GM18505 (cell line): ENCODE measurements around the gene PRKCE.
A peak's percentile ranks its signal among the peaks of the same experiment; 100 is the strongest.
"Not testable (repeated sequence)": the region's sequence is repeated elsewhere in the genome, so short reads cannot be mapped to it uniquely, and the experiment has no call there.

Experiments used
- ATAC-seq: cut with Tn5 transposase; IDR thresholded peaks from one replicate; pipeline ENCODE4 v1.9.1; 2021; ENCODE audit not compliant: unreplicated experiment
- POLR2A ChIP-seq: IDR thresholded peaks from 4 replicates; pipeline ENCODE4 v1.6.1; 2011; ENCODE audit warnings: borderline replicate concordance; ENCODE audit not compliant: insufficient read depth, insufficient read length; ENCODE audit errors: extremely low read depth

Gene PRKCE

DNA sequence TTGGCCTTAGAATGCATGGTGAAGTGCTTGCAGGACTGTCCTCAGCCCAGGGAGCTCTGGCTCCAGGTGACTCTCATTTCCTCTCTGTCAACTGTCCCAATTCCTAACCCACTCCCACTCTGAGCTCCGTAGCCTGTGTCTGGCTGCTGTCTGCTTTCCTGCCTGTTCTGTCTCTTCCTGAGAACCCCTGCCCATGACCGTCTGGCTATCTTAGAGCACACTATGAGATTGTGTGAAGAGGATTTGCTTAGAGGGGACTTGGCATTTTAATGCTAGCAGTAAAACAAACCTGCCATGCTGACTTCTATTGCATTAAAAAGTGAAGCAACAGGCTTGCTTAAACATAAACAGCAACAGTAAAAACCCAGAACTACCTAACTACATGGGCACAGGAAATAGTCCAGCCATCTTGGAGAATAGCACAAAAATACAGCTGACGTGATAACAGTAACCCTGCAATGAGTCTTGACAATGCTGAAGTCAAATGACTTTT is 234.7 kb downstream of the PRKCE start:
- ATAC-seq = no peak
- TF ChIP-seq POLR2A = no peak

DNA sequence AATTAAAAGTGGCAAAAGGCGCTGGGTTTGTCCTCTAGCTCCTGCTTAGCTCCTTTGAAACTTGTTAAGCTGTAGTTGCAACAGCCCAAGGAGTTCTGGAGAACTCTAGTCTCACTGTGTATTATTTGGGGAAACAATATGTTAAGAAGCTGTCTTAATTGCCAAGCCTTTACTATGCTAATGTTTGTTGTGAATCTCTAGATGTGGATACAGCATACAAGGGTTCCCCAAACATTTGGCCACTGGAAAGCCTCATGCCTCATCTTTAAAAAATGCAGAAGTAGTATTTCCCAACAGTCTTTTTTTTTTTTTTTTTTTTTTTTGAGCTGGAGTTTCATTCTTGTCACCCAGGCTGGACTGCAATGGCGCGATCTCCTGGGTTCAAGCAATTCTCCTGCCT is 236.7 kb downstream of the PRKCE start:
- no peak for TF ChIP-seq POLR2A
- no peak for ATAC-seq

DNA sequence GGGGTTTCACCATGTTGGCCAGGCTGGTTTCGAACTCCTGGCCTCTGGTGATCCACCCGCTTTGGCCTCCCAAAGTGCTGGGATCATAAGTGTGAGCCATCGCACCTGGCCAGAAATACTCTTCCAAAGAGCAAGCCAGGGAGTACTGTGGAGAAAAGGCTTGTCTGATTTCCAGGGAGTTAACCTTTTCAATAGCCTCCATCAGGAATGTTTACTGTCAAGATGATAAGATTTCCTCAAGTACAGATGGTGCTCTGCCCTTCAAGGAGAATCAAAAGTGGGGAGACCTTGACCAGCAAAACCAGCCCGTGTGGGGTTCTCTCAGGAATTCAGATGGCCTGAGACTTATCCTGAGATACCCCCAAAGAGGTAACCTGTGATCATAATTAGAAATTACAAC is 237.2 kb downstream of the PRKCE start:
- no peak for ATAC-seq
- TF ChIP-seq POLR2A = no peak

DNA sequence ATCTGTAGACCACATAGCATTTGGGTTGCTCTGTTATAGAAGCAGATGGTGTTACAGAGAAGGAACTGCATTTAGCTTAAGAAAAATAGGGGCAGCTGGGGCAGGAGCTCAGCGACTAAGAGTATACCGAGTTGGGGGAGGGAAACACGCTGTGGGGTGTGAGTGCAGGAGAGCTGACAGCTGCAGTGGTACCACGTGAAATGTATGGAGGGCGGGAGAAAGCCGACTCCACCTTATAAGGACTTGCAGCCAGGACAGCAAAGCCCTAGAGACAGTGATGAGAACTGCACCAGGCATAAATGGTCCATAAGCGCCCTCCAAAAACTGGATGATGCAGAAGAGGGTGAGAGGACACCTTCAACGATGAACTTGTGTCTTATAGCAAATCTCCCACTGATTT is 237.6 kb downstream of the PRKCE start:
- peak; percentile 56 for ATAC-seq
- no peak for TF ChIP-seq POLR2A

DNA sequence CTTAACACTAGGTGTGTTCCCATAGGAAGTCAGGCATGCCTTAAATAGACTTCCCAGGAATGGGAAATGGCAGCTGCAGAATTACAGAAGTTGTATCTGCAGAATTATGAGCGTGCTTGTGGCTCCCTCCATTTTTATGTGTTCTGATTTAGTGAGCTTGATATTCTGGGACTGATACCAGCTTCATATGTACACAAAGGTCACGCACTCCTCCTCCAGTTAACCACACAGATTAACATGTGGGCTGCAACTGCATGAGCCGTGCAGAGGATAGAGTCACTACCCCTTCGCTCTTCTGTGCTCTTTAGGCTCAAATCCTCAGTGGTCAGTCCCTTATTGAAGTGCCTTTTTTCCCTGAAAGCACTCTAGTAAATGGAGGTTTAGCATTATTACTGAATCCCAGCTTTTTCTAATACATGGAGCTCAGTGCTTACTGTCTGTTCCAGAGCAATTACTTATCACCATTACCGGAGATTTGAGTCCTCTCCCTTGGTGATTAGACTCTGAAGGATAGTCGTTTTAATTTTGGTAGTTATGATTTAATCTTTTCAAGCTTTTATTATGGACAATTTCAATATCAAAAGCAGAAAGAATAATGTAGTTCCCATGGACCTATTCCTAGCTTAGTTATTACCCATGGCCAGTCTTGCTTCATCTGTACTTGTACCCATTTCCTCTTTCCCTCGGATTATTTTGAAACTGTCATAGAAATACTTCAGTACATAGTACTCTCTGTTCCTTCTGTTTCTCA is 238.3 kb downstream of the PRKCE start:
- no peak for ATAC-seq
- no peak for TF ChIP-seq POLR2A

DNA sequence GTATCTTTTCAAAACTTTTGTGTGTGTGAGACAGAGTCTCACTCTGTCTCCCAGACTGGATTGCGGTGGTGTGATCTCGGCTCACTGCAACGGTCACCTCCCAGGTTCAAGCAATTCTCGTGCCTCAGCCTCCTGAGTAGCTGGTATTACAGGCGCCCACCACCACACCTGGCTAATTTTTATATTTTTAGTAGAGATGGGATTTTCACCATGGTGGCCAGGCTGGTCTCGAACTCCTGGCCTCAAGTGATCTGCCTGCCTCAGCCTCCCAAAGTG is 238.8 kb downstream of the PRKCE start:
- not testable (repeated sequence) for ATAC-seq

DNA sequence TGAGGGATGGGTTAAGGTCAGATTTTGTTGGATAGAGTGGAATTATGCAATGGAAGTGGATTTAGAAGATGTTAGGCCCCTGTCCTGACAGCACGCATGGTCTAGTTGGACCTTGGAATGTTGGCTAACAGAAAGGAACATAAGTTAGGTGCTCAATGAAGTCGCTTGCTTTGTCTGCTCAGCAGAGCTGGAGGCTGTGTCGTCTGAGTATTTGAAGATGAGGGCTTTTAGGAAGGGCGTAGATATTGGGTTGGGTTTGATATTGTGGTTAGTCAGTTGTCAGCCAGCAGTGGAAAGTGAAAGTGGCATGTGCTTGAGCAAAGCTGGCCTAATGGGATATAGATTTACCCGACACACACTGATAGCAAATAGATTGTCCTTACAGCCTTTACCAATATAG is 239.3 kb downstream of the PRKCE start:
- no peak for TF ChIP-seq POLR2A
- no peak for ATAC-seq

DNA sequence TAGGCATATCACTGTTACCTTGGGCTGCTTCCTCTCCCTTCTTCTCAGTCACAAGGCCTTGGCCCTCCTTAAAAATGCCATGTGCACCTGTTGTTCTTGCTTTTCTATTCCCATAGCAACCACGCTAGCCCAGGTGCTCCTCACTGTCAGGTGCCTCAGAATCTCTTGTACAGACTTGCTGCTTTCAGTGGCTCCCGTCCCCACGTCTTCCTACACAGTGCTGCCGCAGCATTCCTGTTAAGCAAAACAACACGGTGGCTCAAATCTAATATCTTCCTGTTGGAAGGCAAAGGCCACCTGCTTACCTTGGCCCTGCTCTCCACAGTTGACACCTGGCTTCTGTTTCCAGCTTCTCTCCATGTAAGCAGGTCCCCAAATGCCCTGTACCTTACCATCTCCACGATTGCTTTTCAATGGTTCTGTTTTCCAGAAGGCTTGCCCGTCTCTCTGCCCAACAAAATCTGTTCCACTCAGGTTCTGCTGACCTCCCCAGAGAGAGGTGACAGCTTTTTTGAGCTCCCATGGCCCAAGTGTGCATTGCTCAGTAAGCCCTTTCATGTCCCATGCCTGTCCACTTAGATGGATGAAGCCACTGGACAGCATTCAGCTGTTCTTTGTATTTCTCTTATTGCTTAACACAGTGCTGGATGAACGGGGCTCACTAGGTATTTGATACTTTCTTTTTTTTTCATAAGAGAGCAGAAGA is 240.4 kb downstream of the PRKCE start:
- no peak for TF ChIP-seq POLR2A
- no peak for ATAC-seq

DNA sequence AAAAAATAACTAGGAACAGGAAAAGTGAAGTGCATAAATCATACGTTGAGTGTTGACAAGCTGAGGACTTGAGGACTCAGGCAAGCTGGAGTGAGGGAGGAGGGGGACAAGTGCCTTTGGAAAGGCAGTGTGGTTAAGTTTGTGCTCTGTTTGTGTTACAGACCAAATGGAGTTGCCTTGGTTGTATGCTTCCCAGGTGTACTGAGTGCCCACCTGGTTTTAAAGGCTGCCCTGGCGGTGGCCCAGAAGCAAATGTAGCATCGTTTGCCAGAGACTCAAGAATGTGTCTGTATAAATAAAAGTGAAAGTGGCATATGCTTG is 240.9 kb downstream of the PRKCE start:
- TF ChIP-seq POLR2A = no peak
- no peak for ATAC-seq

DNA sequence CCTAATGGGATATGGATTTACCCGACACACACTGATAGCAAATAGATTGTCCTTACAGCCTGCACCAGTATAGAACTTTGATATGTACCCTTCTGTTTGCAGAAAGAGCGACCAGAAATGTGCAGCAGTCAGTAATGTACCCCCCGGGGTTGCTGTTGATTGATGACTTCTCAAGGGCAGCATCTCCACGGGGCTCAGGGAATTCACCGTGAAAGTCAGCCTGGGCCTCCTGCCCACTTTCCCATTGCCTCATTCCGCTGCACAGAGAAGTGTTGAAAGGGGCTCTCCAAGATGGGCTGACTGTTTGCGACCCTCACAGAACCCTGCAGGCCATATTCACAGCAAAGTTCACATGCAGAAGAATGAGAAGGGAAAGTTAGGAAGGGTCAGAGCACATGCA is 241.3 kb downstream of the PRKCE start:
- no peak for ATAC-seq
- no peak for TF ChIP-seq POLR2A

DNA sequence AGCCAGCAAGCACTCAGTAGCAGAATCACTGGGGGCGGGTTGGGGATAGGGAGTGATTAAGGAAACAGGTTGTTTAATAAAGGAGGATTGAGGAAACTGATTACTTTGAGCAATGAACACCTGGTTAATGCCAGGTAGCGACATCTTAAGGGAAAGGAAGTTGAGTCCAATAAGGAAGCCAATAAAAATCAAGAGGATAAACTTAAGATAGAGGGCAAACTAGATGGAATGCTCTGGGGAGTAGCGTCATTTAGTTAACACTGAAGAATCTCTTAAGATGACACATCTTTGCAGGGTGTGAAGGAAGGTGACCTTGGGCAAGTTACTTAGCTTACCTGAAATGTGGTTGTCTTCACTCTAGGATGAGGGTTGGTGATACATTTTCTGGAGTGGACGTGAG is 242.7 kb downstream of the PRKCE start:
- ATAC-seq = no peak
- TF ChIP-seq POLR2A = no peak

DNA sequence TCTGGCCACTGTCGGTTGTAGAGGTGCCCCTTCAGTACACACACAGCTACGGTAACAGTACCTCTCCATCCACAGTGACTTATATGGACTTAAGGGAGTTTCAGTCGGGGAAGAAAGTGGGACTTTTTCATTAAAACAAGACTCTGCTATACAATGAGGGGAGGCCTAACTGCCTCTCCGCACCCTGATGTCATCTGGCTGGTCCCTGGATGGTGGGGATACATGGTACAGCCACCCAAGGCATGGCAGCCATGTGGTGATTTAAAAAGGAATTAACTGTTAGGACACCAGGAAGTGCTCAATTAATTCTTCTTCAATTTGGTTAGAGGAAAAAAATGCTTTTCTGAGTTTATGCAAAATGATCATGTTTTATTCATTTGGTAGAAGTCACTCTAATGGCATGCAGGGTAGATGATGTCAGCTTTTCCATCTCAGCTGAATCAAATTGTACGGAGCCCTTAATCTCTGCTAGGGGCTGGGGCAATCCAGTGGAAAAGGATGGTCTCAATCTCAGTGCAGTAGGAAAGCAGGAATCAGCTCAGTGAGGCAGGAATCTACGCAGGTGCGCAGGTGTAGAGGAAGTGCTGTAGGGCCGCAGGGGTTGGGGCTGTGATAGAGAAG is 243.9 kb downstream of the PRKCE start:
- no peak for TF ChIP-seq POLR2A
- ATAC-seq = no peak

DNA sequence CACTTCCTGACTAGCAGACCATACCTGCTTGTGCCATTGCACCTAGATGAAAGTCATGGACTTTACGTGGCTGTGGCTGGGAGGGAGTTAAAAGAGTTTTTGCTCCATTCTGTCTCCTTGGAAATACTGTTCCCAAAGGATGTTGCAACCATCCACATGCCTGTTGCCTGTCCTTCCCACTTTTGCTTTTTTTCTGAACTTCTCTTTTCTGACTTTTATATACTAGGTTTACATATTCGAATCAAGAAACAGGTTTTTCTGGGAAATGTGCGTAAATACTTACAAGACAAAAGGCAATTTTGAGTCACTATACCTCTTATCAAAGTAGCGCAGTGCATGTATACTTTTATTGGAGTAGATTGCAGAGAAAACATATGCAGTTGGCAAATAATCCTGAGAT is 244.8 kb downstream of the PRKCE start:
- no peak for TF ChIP-seq POLR2A
- ATAC-seq = no peak

DNA sequence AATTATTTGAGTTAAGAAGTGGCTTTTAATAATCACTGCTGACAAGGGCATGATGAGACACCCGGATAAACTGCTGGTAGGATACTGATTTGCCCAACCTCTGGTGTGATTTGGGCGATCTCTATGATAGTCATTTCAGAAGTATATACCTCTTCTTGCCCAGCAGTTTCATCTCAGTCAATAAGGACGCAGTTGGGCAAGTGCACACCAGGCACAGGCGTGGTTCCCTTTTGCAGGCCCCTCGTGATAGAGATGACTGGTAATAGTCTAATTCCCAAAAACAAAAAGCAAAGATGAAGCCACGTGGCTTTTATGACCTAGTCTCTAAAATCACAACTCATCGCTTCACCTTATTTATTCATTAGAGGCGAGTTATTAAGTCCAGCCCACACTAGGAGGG is 246.4 kb downstream of the PRKCE start:
- TF ChIP-seq POLR2A = no peak
- no peak for ATAC-seq

DNA sequence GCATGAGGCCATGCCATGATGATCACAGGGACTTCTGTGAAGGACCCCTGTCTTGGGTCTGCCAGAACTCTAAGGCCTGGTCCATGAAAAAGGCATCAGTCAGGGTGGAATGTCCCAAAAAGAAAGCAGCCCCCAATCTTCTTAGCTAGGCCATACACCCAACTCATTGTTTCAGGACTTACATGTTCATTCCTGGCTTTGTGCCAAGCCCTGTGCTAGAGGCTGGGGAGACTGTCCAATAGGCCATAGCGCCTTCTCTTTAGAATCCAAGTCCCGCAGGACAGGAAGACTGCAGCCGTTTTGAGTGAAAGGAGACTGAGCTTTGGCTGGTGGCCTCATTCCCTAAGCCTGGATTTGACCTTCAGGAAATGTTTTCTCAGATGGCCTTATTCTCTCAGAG is 247.3 kb downstream of the PRKCE start:
- no peak for ATAC-seq
- no peak for TF ChIP-seq POLR2A

DNA sequence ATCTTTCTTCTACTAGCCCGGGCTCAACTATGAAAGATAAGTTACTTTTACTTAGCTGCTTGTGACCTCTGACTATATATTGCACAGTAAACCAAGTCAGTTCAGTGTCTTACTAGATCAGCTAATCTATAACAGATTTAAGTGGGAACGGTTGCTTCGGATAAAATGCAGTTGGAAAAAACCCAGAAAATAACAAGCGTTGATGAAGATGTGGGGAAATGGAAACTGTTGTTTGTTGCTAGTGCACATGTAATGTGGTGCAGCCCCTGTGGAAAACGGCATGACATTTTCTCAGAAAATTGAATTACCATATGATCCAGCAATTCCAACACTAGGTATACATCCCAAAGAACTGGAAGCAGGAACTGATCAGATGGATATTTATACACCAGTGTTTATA is 248.5 kb downstream of the PRKCE start:
- ATAC-seq = no peak
- no peak for TF ChIP-seq POLR2A
